PC-9 (cell line): ENCODE measurements around the gene TAB3. TPM values are rescaled to one million over a fixed set of nuclear protein-coding genes. Genes with fewer than 3 reads are reported as not detected.

ENCODE experiments used
- Bru-seq: library from RNA; stranded (reverse); fragments of 400-500 nt; gene quantifications from one replicate; lab custom pipeline; 2021; lab: Mats Ljungman, UMichigan
- BruChase-seq, 2 experiments: library from RNA; stranded (reverse); fragments of 400-500 nt; gene quantifications; one replicate each; lab custom pipeline; 2021; lab: Mats Ljungman, UMichigan
- BruUV-seq: library from RNA; stranded (reverse); fragments of 400-500 nt; replicated peaks from 2 replicates; lab custom pipeline; 2021; lab: Mats Ljungman, UMichigan
- CTCF ChIA-PET: fragments of 300-600 bp; sonication (Branson Sonifier 250); formaldehyde crosslinking; loops from one replicate; lab custom pipeline; 2022; ENCODE audit warnings: antibody characterized with exemption; lab: Charles Lee
- POLR2A ChIA-PET: fragments of 300-600 bp; sonication (Branson Sonifier 250); formaldehyde crosslinking; loops from one replicate; lab custom pipeline; 2022; ENCODE audit warnings: antibody characterized with exemption; ENCODE audit not compliant: unreplicated experiment; lab: Charles Lee
- DNase-seq, 2 experiments: peaks; one replicate each; pipeline versions ENCODE4 v3.0.0 to v3.0.0-alpha.2; 2015 to 2022; ENCODE audit warnings: mixed read lengths in 1 of 2
- H2AFZ ChIP-seq: fragments of 200-600 bp; sonication (generic); 2 replicates; pipeline ENCODE4 v1.8.1; 2017; ENCODE audit warnings: antibody characterized with exemption
- H3F3A ChIP-seq: fragments of 200-600 bp; sonication (generic); 2 replicates; pipeline ENCODE4 v1.8.1; 2017; ENCODE audit warnings: antibody characterized with exemption, mild to moderate bottlenecking, low read depth; ENCODE audit not compliant: insufficient read depth
- H3K27ac ChIP-seq: fragments of 200-600 bp; sonication (generic); 2 replicates; pipeline ENCODE4 v1.6.1; 2016; ENCODE audit warnings: mixed run types
- H3K27me3 ChIP-seq: fragments of 200-600 bp; sonication (generic); 2 replicates; pipeline ENCODE4 v1.6.1; 2016; ENCODE audit warnings: low read depth, mixed run types; ENCODE audit not compliant: insufficient read depth
- H3K36me3 ChIP-seq: fragments of 200-600 bp; sonication (generic); 2 replicates; pipeline ENCODE4 v1.6.1; 2016; ENCODE audit warnings: low read depth, mixed run types
- H3K4me1 ChIP-seq: fragments of 200-600 bp; sonication (generic); replicated peaks from 2 replicates; pipeline ENCODE4 v1.6.1; 2016; ENCODE audit warnings: mixed run types; ENCODE audit not compliant: insufficient read depth
- H3K4me2 ChIP-seq: fragments of 200-600 bp; sonication (generic); 2 replicates; pipeline ENCODE4 v1.6.1; 2017; ENCODE audit warnings: mixed run types
- H3K4me3 ChIP-seq: fragments of 200-600 bp; sonication (generic); 2 replicates; pipeline ENCODE4 v1.6.1; 2016; ENCODE audit warnings: mixed run types
- H3K79me2 ChIP-seq: fragments of 200-600 bp; sonication (generic); 2 replicates; pipeline ENCODE4 v1.6.1; 2017; ENCODE audit warnings: low read depth, mixed run types
- H3K9me2 ChIP-seq: fragments of 200-600 bp; sonication (generic); 2 replicates; pipeline ENCODE4 v1.8.1; 2017; ENCODE audit warnings: mild to moderate bottlenecking; ENCODE audit not compliant: insufficient read depth
- H3K9me3 ChIP-seq: fragments of 200-600 bp; sonication (generic); 2 replicates; pipeline ENCODE4 v1.8.1; 2016; ENCODE audit warnings: low read depth; ENCODE audit not compliant: insufficient read depth
- H4K20me1 ChIP-seq: fragments of 200-600 bp; sonication (generic); 2 replicates; pipeline ENCODE4 v1.8.1; 2017; ENCODE audit not compliant: insufficient read depth
- EZH2 ChIP-seq: fragments of 200-600 bp; sonication (generic); IDR thresholded peaks from 2 replicates; pipeline ENCODE4 v1.8.0; 2017; ENCODE audit warnings: antibody characterized with exemption, low read depth
- intact Hi-C: fragments of 100-400 bp; cut with micrococcal nuclease; formaldehyde crosslinking; loops from one replicate; pipeline ENCODE4 v1.10.0; 2022; ENCODE audit not compliant: unreplicated experiment
- long read RNA-seq: library from polyadenylated mRNA; stranded (forward); transcript quantifications from one replicate; pipeline ENCODE4 v2.0.0, GENCODE V29; 2022
- total RNA-seq: library from RNA; stranded (reverse); gene quantifications from 2 replicates; pipeline ENCODE4 v1.2.3, GENCODE V29; 2021
- TF ChIP-seq, protein P1 (sequence below): fragments of 200-600 bp; sonication (generic); conservative IDR thresholded peaks from 2 replicates; pipeline ENCODE4 v1.6.1; 2017; ENCODE audit warnings: mixed run types, antibody characterized with exemption, mild to moderate bottlenecking, moderate library complexity

Gene TAB3, protein sequence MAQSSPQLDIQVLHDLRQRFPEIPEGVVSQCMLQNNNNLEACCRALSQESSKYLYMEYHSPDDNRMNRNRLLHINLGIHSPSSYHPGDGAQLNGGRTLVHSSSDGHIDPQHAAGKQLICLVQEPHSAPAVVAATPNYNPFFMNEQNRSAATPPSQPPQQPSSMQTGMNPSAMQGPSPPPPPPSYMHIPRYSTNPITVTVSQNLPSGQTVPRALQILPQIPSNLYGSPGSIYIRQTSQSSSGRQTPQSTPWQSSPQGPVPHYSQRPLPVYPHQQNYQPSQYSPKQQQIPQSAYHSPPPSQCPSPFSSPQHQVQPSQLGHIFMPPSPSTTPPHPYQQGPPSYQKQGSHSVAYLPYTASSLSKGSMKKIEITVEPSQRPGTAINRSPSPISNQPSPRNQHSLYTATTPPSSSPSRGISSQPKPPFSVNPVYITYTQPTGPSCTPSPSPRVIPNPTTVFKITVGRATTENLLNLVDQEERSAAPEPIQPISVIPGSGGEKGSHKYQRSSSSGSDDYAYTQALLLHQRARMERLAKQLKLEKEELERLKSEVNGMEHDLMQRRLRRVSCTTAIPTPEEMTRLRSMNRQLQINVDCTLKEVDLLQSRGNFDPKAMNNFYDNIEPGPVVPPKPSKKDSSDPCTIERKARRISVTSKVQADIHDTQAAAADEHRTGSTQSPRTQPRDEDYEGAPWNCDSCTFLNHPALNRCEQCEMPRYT
- total RNA-seq (46.7 and 50.8 TPM in 2 replicates), Bru-seq, nascent RNA (percentile 79 among the genes with signal in this experiment), BruChase-seq, experiment 1, labeled RNA remaining after a 2-hour chase (percentile 81 among the genes with signal in this experiment), BruChase-seq, experiment 2, labeled RNA remaining after a 6-hour chase (percentile 85 among the genes with signal in this experiment)
- long read RNA-seq, partial matches to known transcripts: 0 of 8 reads
- long read RNA-seq, other reads (novel, unspliced or antisense): 8 of 8 reads

DNA sequence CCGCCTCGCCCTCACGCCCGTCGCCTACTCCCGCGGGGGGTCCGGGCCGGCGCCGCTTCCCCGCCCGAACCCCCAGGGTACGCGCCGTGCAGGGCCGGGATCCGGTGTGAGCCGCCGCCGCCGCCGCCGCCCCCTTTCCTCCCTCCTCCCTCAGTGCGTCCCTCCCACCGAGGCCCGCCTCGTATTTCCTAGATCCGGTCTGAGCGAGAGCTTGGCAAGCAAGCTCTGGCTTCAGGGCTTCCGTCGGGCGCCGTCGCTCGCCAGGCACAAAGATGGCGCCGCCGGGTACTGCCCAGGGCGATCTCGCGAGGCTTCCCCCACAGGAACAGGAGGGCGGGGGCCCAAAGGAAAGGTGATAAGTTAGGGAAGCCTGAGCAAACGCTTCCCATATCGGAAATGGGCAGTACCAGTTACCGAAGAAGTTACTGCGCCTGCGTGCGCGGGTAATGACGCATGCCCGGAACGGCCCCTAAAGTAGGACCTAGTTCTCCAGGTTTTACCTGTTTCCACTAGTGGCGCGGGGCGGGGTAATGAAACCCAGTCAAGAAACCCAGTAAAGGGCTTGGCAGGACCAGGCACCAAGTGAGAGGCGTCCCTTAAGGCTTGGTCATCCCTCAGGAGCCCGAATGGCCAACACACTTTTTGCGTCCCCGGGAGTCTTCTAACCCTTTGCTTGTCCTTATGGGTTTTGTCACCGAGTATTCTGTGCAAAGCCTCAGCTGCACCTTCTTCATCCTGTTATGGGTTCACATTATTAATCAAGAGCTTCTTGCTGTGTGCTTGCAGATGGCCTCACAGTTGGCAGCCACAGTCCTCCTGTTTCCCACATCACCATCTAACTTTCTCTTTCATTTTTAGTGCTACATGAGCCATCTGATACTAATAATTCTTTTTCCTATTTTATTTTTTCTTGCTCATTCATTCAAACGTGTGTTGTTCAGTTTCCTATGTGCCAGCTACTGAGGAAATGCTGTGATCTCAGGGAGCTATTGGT, at the start of gene TAB3:
Gene TAB3, minus strand, starts transcription at position 108 of the 994 bp plus-strand sequence. CDS start 29,666 bp downstream, outside the sequence.
- Histone ChIP-seq H3K4me2 (peak within 1 kb of the TSS; percentile 91), H3K79me2 (peaks cover 44% of the 10 kb centered on the region), H3K27me3 (no peaks in the 10 kb centered on the region), H3K9me3 (peaks cover 4% of the 10 kb centered on the region; the same call in 1 of the 2 replicates), H3K36me3 (no peaks in the 10 kb centered on the region), H3K27ac (peak within 1 kb of the TSS; percentile 77), H2AFZ (peak within 1 kb of the TSS; percentile 88), H4K20me1 (no peaks in the 10 kb centered on the region), H3F3A (peaks cover 19% of the 10 kb centered on the region), H3K4me1 (peaks cover 53% of the 10 kb centered on the region), H3K4me3 (peak within 1 kb of the TSS; percentile 89), H3K9me2 (no peaks in the 10 kb centered on the region)
- ChIA-PET POLR2A (interaction anchor here (0.6 to 1.1 kb wide), 4 partner anchors 17 to 1227 kb away, joined by 3 to 10 read pairs (median 5); no protein-coding TSS in a partner anchor), CTCF (no interaction called here)
- intact Hi-C loops: loop anchor here (1.0 to 5.0 kb wide), 3 partner anchors 13 to 68 kb away; no protein-coding TSS in a partner anchor
- BruUV-seq: TSS peak; percentile 82
- TF ChIP-seq EZH2: no peak
- TF ChIP-seq, protein P1, sequence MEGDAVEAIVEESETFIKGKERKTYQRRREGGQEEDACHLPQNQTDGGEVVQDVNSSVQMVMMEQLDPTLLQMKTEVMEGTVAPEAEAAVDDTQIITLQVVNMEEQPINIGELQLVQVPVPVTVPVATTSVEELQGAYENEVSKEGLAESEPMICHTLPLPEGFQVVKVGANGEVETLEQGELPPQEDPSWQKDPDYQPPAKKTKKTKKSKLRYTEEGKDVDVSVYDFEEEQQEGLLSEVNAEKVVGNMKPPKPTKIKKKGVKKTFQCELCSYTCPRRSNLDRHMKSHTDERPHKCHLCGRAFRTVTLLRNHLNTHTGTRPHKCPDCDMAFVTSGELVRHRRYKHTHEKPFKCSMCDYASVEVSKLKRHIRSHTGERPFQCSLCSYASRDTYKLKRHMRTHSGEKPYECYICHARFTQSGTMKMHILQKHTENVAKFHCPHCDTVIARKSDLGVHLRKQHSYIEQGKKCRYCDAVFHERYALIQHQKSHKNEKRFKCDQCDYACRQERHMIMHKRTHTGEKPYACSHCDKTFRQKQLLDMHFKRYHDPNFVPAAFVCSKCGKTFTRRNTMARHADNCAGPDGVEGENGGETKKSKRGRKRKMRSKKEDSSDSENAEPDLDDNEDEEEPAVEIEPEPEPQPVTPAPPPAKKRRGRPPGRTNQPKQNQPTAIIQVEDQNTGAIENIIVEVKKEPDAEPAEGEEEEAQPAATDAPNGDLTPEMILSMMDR: no peak
- peak; percentile 95 to 96 for DNase-seq

- Histone ChIP-seq H3K27me3 (no peaks in the 10 kb centered on the region), H3K4me1 (peaks cover 8% of the 10 kb centered on the region; the same call in 1 of the 2 replicates), H3K79me2 (no peaks in the 10 kb centered on the region), H4K20me1 (no peaks in the 10 kb centered on the region), H3K4me2 (no peak overlapping the region), H2AFZ (no peak overlapping the region), H3K9me2 (no peaks in the 10 kb centered on the region), H3K9me3 (no peaks in the 10 kb centered on the region), H3K36me3 (no peaks in the 10 kb centered on the region), H3K4me3 (no peak overlapping the region), H3F3A (0 out of 2 replicates have a peak, but pooled peaks cover 3% of the 10 kb centered on the region), H3K27ac (no peak overlapping the region)
- ChIA-PET CTCF (interaction anchor here (0.7 kb wide), 1 partner anchor 58 kb away, joined by 8 read pairs; no protein-coding TSS in a partner anchor), POLR2A (no interaction called here)
- no peak for TF ChIP-seq EZH2
- TF ChIP-seq, protein P1: no peak
- intact Hi-C loops: loop anchor here (5.0 kb wide), 1 partner anchor 99 kb away; no protein-coding TSS in a partner anchor
- no peak for DNase-seq
- BruUV-seq: no TSS peak
Observed at GRCh38 chrX:30938295-30938694, 49.2 kb upstream of the TAB3 start.
